ENCODE results near the gene METTL16.

Gene METTL16

DNA sequence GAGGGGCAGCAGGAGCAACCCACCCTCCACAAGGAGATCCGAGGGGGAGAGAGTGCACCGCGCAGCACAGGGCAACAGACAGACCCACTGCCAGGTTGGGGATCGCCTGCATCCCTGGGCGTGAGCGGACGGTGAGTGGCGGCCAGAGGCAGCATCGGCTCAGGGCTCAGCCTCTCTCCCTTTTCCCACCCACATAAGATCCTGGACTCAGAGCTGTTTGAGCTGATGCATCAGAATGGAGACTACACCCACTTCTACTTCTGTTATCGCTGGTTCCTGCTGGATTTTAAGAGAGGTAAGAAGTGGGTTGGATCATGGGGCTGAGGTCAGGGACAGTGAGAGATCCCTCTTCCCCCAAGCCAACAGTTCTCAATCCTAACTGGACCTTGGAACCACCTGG, 134.0 kb downstream of the METTL16 start:
- DNase-seq: no peak

DNA sequence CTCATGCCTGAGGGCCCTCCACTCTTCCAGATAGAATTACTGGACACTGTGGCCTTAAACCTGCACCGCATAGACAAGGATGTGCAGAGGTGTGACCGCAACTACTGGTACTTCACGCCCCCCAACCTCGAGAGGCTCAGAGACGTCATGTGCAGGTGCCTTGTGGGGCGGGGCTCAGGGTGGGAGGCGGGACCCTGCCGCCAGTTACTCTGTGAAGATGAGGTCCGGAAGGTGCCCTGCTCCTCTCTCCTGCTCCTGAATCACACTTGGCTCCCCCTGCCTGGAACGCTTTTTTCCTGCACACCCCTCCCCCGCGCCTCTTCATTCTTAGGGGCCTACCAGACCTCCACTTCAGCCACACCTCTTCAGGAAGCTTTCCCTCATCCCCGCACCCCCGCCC, 135.6 kb downstream of the METTL16 start:
- DNase-seq: no peak

DNA sequence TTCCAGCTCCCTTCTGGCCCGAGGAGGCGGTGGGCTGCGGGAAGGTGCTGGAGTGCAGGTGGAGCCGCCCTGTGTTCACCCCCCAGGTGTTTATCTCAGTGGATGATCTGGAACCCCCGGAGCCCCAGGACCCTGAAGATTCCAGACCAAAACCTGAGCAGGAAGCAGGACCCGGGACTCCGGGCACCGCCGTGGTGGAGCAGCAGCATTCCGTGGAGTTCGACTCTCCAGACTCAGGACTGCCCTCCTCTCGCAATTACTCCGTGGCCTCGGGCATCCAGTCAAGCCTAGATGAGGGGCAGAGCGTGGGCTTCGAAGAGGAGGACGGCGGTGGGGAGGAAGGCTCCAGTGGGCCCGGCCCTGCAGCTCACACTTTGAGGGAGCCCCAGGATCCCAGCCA, 136.3 kb downstream of the METTL16 start:
- DNase-seq: no peak

DNA sequence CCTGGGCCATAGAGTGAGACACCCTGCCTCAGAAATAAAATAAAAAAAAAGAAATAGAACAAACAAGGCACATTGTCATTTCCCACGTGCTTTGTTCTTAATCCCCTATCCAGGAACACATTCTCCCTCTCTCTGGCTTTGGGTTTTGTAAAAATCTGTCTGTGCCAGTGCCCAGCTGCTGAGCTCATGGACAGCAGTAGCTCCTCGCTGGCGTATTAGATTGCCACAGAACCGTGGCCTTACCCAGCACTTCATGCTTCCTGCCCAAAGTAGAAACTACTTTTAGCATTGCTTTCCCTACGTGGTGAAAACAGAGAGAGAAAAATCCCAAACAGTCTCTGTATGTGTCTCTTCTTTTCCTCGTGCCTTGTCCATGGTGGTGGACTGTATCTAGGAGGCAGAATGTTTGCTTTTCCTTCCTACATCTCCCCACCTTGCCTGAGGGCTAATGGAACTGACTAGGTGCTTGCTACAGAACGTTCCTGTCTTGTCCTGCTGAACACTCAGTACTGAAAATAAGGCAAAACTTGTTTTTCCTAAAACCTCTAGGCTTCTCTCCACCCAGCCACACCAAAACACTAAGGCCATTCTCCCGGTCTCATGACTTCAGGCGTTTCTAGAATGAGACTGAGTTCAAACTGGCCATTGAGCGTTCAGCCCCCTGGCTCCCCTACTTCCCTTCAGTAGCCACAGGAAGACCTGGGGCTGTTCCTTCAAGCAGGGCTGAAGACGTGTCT, 137.0 kb downstream of the METTL16 start:
- DNase-seq: no peak

DNA sequence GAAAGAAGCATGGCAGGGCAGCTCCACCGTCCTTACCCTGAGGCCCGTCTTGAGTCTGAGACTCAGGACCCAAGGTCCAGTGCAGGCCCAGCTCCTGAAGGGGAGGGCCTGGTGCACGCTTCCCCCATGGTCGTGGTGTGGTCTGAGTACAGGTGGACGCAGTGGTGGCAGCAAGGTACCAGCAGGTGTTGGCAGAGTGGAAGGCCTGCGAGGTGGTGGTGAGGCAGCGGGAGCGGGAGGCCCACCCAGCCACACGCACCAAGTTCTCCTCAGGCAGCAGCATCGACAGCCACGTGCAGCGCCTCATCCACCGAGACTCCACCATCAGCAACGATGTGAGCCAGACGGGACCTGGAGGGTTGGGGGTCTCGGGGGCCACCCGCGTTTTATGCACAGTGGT, 138.5 kb downstream of the METTL16 start:
- no peak for DNase-seq

DNA sequence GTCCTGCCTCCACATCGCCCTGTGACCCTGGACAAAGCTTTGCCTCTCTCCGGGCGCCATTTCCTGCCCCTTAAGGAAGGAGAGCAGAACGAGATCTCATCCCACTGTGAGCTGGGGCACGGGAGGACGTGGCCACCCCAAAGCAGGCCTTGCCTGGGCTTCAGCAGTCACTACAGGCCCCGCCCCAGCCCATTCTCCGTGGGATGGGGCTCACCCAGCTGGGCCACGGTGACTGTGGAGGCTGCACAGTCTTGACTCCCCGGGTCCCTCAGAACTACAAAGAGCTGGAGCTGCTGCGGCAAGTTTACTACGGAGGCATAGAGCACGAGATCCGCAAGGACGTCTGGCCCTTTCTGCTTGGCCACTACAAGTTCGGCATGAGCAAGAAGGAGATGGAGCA, 139.0 kb downstream of the METTL16 start:
- no peak for DNase-seq

DNA sequence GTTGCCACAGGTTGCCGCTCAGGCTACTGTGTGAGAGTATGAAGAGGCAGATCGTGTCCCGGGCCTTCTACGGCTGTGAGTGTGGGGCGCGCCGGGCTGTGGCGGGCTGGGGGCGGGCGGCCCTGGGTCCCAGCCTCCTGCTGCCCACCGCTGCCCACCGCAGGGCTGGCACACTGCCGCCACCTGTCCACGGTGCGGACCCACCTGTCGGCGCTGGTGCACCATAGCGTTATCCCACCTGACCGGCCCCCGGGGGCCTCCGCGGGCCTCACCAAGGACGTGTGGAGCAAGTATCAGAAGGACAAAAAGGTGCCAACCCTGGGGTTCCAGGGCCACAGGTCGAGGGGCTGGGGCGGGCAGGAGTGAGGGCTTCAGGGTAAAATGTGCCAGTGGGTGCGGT, 139.5 kb downstream of the METTL16 start:
- DNase-seq: no peak

DNA sequence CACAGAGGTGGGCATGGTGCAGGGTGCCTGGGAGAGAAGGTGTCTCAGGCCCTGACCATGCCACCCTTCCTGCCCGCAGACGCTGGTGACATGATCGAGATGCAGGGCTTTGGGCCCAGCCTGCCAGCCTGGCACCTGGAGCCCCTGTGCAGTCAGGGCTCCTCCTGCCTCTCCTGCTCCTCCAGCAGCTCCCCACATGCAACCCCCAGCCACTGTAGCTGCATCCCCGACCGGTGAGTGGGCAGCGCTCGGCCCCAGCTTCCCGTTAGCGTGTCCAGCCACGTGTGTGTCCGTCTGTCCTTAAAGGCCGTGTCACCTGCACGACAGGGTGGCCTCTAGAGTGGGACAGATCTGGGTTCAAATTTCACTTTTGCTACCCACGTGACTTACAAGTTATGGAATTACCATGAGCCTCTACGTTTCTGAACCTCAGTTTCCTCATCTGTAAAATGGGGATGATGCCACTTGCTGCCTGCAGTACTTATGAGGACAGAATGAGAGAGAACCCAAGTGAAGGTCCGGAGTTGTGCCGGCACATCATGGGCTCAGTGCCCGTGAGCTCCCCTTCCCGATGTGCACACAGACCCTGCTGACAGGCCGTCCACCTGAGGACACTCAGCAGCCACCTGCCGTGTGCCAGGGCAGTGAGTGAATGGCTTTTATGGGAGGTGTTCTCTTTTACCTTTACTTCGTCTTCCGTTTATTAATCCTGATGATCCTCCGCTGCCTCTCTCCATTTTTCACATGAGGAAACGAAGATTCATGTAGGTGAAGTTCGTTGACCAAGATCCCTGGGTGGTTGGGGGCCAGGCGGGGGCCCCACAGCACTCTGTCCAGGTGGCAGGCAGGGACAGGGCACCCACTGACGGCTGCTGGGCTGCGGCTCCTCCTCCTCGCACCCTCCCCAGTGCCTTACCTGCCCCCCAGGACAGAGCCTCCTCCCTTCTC, 140.2 kb downstream of the METTL16 start:
- no peak for DNase-seq

DNA sequence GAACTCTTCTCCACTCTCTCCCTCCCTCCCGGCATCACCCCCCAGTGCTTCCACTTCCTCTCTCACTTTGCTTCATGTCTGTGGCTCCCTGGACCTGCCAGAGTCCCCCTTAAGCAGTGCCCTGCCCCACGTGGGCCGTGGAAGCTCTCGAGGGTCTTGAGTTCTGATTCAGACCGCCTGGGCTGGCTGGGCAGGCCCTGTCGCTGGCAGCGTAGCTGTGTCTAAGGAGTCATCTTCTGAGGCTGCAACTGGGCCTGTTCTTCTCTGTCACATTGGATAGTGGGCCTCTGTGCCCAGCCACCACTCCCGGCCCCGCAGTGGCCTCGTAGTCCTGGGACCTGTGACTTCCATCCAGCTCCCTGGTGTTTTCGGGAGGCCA, 141.5 kb downstream of the METTL16 start:
- no peak for DNase-seq

DNA sequence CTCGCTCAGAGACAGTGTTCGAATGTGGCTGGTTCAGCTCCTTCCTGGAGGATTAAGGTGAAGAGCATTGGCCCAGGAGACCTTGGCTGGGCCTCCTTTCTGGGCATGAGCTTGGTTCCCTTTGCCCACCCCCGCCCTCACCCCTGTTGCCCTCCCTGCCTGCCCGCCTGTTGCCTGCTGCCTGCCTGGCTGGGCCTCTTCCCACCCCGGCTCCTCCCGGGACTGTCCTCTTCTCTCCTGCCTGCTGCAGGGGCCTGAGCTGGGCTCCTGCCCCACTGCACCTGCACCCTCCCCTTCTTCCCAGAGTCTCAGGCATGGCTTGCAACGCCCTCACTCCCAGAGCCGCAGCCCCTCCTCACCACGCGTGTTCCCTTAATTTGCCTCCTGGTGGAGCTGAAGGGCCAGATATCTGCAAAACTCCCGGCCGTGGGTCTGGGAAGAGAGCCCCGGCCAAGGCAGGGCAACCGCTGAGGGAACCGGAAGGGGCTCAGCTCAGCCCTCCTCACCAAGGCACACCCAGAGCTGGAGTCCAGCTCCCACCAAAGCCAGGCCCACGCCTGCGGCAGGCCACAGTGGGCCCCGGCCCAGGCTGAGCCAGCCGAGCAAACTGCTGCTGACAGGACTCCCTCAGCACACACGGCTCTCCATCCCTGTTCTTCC, 142.0 kb downstream of the METTL16 start:
- no peak for DNase-seq

DNA sequence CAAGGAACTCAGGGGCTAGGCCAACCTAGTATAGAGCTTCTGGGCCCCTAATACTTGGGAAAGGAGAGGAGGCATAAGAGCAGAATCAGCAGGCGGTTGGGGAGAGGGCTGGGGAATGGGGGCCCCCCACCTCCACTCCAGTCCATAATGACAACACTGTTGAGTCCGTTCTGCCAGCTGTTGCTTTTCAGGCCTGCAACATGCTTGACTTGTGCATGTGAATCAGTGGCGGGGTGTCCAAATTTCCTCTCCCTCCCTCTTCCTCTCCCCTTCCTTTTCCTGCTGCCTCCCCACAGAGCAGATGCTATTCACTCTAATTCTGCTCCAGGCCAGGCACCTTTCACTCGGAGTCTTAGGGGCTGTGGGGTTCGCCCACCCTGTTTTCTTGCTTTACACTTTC, 142.6 kb downstream of the METTL16 start:
- no peak for DNase-seq

DNA sequence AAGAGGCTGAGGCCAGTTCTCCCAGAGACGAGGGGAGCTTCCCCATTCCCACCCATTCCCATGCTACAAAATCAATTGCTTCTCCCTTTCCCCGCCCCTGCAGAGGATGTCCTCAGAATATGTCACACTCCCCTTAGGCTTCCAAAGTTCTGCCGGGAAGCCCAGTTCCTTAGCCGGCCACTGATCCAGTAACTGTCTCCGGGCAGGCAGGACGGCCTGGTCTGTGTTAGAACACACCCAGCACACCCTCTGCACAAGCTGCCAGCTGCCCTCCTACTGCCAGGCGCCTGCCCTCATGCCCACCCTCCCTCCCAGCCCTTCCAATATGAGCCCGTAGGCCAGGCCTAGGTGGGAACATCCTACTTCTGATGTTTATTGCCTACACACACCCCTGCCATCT, 143.3 kb downstream of the METTL16 start:
- no peak for DNase-seq

DNA sequence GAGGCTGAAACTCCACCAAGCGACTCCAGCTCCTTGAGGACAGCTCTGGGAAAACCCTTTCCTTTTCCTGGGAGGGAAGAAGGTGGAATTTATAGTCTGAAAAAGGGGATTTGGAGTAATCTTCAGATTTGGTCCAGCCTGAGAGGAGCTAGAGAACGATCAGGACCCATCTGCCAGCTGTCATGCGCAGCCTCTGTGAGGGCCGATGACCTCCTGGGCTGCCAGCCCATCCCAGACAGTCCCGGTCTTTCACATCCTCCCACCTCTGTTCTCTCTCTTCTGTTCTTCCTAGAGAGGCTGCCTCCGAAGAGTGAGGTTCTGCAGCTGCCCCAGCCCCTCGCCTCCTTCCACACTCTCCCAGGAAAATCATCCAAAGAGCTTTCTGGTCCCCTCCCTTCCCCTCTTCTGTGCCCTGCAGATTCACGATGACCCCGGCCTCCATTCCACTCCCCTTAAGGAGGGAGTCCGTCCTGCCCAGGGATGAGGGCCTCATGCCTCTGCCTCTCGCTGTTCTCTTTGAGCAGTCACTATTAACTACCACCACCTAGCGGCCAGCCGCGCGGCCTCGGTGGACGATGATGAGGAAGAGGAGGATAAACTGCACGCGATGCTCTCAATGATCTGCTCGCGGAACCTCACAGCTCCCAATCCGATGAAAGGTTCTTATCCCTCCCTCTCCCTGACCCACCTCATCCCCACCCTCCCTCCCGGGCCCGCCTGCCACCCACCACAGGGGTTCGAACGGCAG, 144.8 kb downstream of the METTL16 start:
- DNase-seq: no peak
